Measurements from ENCODE around the gene PRRX1.

PRRX1 gene

GRCh38 chr1:170686291-170686690 is 22.4 kb downstream of the PRRX1 start:
- Histone ChIP-seq H3K27ac (ENCODE audit: extremely low read depth, low read depth, low read length) (no peak overlapping the region), H3K4me3 (ENCODE audit: low read depth, low read length) (no peak overlapping the region), H3K4me1 (ENCODE audit: control insufficient read depth, insufficient read depth, low read length) (no peaks in the 10 kb centered on the region), H3K36me3 (ENCODE audit: control insufficient read depth in 2 of 2, insufficient read depth in 1 of 2, low read length in 2 of 2) (no peaks in the 10 kb centered on the region), H3K9me3 (ENCODE audit: control insufficient read depth, insufficient read depth, low read depth, low read length) (no peaks in the 10 kb centered on the region)
- ChIA-PET POLR2A (no interaction called here), CTCF (interaction anchor here (0.6 kb wide), 1 partner anchor 36 kb away, joined by 4 read pairs; no protein-coding TSS in a partner anchor)
- TF ChIP-seq MYNN (tag by site-specific recombination; IDR thresholded peaks at IDR 0.05; ENCODE audit: borderline replicate concordance) (no peak), KLF7 (tag by site-specific recombination; IDR thresholded peaks at IDR 0.05; ENCODE audit: borderline replicate concordance) (no peak), ZNF341 (tag by site-specific recombination; IDR thresholded peaks at IDR 0.05; ENCODE audit: low read depth) (no peak), ZNF580 (tag by site-specific recombination; IDR thresholded peaks at IDR 0.05) (no peak), ZNF654 (tag by site-specific recombination; IDR thresholded peaks at IDR 0.05; ENCODE audit: low read depth) (no peak), ZNF623 (tag by site-specific recombination; IDR thresholded peaks at IDR 0.05) (no peak), ZNF221 (tag by site-specific recombination; IDR thresholded peaks at IDR 0.05; ENCODE audit: borderline replicate concordance) (no peak), ZNF157 (tag by site-specific recombination; IDR thresholded peaks at IDR 0.05) (no peak), REPIN1 (tag by site-specific recombination; IDR thresholded peaks at IDR 0.05; ENCODE audit: low read depth) (no peak), ZSCAN18 (tag by site-specific recombination; IDR thresholded peaks at IDR 0.05) (no peak), ZNF37A (tag by site-specific recombination; IDR thresholded peaks at IDR 0.05) (no peak)

GRCh38 chr1:170687621-170688020 is 23.7 kb downstream of the PRRX1 start:
- ChIA-PET POLR2A (no interaction called here), CTCF (interaction anchor here (0.6 to 1.0 kb wide), 5 partner anchors 13 to 881 kb away, joined by 3 to 4 read pairs (median 3); no protein-coding TSS in a partner anchor)
- Histone ChIP-seq H3K4me1 (ENCODE audit: control insufficient read depth, insufficient read depth, low read length) (no peaks in the 10 kb centered on the region), H3K9me3 (ENCODE audit: control insufficient read depth, insufficient read depth, low read depth, low read length) (no peaks in the 10 kb centered on the region), H3K4me3 (ENCODE audit: low read depth, low read length) (no peak overlapping the region), H3K36me3 (ENCODE audit: control insufficient read depth in 2 of 2, insufficient read depth in 1 of 2, low read length in 2 of 2) (no peaks in the 10 kb centered on the region), H3K27ac (ENCODE audit: extremely low read depth, low read depth, low read length) (no peak overlapping the region)
- TF ChIP-seq MYNN (tag by site-specific recombination; IDR thresholded peaks at IDR 0.05; ENCODE audit: borderline replicate concordance) (no peak), YY2 (tag by site-specific recombination; IDR thresholded peaks at IDR 0.05) (no peak), ZBTB1 (tag by site-specific recombination; IDR thresholded peaks at IDR 0.05) (no peak), ZFP41 (tag by site-specific recombination; IDR thresholded peaks at IDR 0.05; ENCODE audit: borderline replicate concordance) (no peak), BCL11A (tag by site-specific recombination; IDR thresholded peaks at IDR 0.05; ENCODE audit: low read depth) (no peak), IKZF3 (tag by site-specific recombination; IDR thresholded peaks at IDR 0.05) (no peak), ZNF768 (tag by site-specific recombination; IDR thresholded peaks at IDR 0.05) (no peak), ZNF701 (tag by site-specific recombination; IDR thresholded peaks at IDR 0.05) (no peak)

GRCh38 chr1:170691258-170691657 is 27.3 kb downstream of the PRRX1 start:
- Histone ChIP-seq H3K36me3 (ENCODE audit: control insufficient read depth in 2 of 2, insufficient read depth in 1 of 2, low read length in 2 of 2) (no peaks in the 10 kb centered on the region), H3K9me3 (ENCODE audit: control insufficient read depth, insufficient read depth, low read depth, low read length) (no peaks in the 10 kb centered on the region), H3K4me1 (ENCODE audit: control insufficient read depth, insufficient read depth, low read length) (peaks cover 3% of the 10 kb centered on the region; the same call in 1 of the 2 replicates), H3K4me3 (ENCODE audit: low read depth, low read length) (no peak overlapping the region), H3K27ac (ENCODE audit: extremely low read depth, low read depth, low read length) (no peak overlapping the region)
- ChIA-PET CTCF (interaction anchor here (0.9 to 1.3 kb wide), 2 partner anchors 19 to 33 kb away, joined by 3 to 4 read pairs; no protein-coding TSS in a partner anchor), POLR2A (no interaction called here)
- TF ChIP-seq ZNF518A (tag by site-specific recombination; conservative IDR thresholded peaks at IDR 0.05; ENCODE audit: low read depth) (no peak), ZNF366 (tag by site-specific recombination; conservative IDR thresholded peaks at IDR 0.05) (peak; percentile 75), ZNF510 (tag by site-specific recombination; IDR thresholded peaks at IDR 0.05; ENCODE audit: insufficient replicate concordance) (no peak), GLIS1 (tag by site-specific recombination; IDR thresholded peaks at IDR 0.05) (no peak), ZBTB7A (tag by site-specific recombination; IDR thresholded peaks at IDR 0.05; ENCODE audit: low read depth) (no peak), PRDM1 (tag by site-specific recombination; IDR thresholded peaks at IDR 0.05) (peak; percentile 98), ZXDB (tag by site-specific recombination; IDR thresholded peaks at IDR 0.05) (no peak), ZNF544 (tag by site-specific recombination; IDR thresholded peaks at IDR 0.05) (no peak)
